Measurements from ENCODE around the gene PAQR4.

The PAQR4 gene

DNA sequence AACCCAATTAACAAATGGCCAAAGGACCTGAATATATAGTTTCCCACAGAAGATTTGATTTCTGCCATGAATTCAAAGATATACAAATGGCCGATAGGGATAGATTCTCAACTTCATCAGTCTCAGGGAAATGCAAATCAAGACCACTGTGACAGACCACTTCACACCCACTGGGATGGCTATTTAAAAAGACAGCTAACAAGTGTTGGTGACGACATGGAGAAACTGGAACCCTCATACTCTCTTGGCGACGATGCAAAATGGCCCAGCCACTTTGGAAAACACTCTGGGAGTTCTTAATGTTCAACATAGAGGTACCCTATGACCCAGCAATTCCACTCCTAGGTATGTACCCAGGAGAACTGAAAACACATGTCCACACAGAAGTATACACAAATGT is 22.5 kb upstream of the PAQR4 start:
- no peak for DNase-seq

DNA sequence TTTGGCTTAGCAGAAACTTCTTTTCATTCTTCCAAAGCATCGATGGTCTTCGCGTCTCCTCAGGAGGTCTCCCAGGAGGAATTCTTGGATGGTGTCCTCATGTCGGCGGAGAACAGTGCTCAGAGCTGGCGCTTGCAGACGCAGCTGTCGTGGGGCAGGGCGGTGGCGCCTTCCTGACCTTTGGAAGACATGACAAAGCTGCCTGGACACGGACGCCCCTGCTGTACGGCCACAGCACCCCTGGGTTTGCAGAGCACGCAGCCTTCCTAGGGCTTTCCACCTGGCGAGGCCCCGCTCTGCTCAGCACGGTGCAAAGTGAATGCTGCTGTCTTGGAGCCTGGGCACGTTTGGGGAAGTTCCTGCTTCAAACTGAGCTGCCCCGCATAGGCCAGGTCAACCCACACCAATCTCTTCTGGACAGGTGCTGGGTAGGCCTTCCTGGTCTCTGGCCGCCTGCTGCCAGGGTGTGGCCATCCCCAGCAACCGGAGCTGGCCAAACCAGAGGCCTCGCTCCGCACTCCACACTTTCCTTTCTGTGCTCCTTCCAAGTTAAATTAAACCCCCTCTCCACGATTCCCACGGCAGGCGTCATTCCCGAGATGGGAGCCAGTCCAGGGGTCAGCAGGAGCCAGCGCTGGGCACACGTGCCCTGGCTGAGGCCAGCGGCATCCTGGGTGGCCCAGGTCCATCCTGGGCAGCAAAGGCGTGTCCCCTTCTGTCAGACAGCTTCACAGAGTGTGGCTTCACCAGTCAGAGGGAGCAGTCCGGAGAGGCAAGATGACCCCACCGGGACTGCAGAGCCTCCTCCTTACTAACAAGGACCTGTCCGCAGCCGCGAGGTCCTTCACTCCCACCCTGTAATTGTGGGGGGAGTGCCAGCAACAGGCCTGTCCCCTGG is 20.1 kb upstream of the PAQR4 start:
- DNase-seq, result no peak

DNA sequence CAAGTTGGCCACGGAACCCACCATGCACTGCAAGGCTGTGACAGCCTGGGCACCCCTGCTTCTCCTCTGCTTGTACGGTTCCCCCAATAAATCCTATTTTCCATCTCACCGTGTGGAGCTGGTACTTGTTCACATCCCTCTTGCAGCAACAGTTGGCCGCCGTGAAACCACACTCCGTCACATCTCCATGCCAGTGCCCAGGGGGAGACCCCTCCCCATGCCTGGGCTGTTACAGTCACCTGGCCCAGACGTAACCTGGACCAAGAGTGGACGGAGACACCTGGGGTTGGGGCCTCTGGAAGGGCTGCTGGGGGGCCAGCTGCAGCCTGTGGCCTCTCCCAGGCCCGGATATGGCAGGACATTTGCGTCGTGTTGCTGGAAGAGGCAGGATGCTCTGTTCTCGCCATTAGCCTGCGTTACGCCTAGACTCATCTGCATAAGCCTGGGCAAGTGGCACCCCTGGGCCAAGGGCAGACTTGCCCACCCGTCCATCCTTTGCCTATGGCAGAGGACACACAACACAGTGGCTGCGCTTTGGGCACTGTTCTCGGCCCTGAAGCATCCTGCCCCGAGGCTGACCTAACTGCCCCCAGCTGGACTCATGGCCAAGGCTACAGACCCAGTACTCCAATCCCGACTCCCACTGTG is 19.3 kb upstream of the PAQR4 start:
- no peak for DNase-seq

DNA sequence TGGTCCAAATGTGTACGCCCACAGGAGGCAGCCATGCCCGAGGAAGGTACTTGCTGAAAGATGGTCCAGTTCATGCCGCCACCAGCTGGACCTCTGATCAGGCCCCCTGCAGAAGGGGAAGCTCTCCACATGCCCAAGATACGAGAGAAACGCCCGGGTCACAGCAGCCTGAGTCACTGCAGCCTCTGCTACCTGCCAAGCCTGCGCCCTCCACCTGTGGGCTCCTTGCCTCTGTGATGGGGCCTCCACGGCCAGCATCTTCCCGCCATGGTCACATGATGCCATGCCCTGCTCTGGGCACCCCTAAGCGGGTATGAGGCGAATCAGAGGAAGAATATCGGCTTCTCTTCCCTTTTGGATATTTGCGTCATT is 18.8 kb upstream of the PAQR4 start:
- DNase-seq, result no peak

DNA sequence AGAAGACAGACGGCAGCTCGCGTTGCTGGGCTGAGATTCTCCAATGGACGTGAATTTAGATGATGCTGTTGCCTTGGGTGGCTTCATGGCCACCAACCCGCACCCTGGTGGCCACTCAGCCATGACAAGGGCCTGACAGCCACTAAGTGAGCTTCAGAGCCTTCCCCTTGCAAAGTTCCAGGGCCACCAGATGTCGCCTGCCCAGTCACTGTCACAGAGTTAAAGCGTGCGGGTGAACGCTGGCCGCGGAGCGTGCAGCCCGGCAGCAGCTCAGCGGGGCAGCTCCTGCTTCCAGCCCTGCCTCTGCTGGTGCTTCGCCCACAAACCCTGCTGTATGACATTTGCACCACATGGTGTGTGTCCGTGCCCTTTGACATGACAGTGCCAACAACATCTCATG is 18.4 kb upstream of the PAQR4 start:
- no peak for DNase-seq

DNA sequence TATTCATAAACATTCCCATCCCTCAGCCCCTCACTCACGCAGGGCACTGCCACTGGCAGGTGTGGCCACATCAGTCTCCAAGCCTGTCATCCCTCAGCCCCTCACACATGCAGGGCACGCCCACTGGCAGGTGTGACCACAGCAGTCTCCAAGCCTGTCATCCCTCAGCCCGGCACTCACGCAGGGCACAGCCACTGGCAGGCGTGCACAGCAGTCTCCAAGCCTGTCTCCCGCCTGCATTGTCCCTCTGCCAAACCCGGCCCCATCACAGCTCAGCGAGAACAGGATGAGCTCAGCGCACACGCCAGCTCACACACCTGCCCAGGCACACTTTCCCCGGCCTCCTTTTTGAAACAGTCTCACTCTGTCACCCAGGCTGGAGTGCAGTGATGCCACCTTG is 16.5 kb upstream of the PAQR4 start:
- no peak for DNase-seq

DNA sequence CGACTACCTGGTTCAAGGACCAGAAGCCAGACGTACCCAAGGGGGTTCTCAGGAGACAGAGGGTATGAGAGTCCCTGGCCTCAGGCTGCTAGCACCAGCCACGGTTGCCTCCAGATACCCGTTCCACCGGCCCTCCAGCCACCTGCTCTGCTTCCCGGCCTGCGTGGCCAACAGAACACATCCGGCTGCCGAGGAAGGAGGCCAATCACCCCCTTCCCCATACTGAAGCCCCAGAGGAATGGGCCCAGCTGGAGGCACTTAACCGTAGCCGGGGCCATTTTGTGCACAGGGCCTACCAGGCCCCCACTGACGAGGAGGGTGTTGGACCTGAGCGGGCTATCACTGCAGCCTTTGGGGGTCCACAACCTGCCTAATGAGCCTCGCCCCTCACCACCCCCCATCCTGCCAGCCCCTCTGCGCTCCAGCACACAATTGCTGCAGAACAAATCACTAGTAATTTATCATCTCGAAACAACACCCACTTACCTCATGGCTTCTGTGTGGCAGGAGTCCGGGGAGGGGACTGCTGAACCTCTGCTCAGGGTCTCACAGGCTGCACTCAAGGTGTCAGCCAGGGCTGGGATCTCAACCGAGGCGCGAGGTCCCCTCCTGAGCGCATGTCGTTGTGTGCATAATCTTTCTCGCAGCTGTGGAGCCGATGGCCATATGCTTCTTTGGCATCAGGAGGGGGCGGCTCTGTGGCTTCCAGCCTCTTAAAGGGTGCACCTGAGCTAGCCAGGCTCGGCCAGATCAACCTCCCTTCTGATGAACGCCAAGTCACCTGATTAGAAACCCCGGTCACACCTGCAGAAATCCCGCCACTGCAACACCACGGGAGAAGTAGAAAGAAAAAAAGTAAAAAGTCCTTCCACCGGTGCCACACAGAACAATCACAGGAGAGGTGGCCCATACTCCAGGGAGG is 15.2 kb upstream of the PAQR4 start:
- DNase-seq, result no peak

DNA sequence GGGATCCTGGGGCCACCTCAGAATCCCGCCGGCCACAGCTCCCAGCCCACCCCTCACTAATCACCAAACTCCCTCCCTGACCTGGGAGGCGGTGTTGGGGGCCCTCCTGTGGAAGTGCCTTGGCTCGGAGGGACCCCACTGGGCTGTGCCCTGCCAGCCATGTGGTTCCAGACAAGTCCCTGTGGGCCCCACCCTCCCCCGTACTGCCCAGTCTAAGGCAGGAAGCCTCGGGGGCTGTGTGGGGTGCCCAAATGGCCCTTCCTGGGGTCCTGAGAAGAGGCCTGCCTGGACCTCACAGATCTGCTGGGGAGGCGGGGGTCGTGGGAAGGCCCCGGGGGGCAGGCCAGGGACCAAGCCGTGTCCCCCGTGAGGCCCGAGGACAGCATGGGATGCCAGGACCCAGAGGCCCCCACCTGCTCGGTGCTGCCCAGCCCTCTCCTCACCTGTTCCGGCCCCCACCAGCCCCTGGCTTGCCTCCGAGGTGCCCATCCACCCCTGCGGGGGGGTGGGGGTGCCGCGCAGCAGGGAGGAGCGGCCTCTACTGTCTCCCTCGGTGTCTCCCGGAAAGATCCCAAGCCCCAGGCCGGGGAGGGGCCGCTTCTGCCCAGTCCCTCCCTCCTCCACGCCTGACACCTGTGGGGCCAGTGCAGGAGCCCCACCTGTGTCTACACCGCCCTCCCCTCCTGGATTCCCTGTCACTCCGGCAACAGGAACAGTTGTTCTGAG is 14.3 kb upstream of the PAQR4 start:
- DNase-seq, result no peak

DNA sequence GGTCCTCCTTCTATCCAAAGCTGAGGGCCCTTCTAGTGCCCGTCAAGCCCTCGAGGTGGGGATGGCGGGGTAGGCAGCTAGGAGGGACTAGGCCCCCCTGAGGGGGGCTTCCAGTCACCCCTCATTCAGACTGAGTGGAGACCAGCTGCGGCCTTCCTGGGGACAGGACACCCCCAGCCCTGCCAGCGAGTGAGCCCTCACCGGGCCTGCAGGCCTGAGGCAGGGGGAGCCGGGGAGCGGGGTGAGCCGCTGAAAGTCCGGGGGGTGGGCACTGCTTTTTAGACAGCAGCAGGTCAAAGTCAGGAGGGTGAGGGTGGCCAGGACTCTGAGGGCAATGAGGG is 13.7 kb upstream of the PAQR4 start:
- no peak for DNase-seq

DNA sequence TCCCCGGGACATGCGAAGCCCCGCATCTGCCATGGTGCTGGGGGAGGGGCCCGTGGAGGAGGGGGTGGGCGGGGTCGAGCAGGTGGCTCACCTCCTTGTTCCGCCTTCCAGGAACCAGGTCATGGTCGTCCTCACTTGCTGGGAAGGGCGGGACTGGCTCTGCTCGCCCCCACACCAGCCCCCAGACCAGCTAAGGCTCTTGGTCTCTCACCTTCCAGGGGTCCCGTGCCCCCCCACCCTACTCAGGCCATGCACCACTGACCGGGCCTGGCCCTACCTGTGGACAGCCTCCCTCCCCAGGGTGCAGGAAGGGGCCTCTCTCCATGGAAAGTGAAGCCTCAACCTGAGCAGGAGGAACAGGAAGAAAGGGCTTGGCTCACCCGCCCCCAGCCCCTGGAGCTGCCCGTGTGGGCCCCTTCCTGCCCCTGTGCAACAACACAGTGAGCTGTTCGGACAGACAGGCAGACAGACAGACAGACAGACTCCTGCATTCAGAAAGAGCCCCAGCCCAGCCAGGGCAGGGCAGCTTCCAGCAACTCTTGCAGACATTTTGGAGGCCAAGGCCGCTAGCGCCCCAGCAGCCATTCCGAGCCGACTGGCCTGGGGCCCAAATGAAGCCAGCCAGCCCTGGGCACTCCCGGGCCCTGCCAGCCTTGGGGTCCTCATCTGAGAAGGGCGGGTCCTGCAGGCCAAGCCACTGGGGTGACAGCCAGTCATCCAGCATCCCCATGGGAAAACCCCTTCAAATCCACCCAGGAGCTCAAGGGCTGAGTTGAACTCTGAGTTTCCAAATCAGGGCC is 13.2 kb upstream of the PAQR4 start:
- no peak for DNase-seq

DNA sequence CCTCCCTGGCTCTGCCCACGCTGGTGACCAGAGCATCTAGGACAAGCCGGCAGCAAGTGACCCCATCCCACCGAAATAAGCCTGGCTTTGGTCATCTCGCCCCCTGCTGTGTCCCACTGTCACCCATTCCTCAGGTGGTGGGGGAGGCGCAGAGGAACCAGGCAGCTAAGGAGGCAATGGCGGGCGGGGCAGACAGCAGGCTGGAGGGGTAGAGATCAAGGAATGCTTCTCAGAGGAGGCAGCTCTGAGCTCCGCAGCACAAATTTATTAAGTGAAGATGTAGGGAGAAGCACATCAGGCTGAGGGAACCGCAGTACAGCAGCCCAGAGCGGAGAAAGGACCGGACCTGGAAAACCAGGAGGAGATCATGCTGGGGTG is 12.6 kb upstream of the PAQR4 start:
- no peak for DNase-seq

DNA sequence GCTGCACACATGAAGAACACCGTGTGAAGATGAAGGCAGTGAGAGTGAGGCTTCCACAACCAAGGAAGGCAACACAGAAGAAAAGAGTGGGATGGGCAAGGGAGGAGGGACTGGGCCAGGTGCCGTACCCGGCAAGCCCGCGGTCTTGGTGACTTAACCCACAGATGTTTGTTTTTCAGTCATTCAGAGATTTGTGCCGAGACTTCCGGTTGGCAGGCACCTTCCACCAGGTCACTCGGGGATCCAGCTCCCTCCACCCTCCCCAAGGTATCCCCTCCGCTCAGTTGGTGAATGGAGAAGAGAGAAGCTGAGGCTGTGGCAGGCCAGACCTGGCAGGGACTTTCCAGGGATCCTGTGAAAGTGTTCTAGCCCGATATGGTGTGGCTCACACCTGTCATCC is 9.9 kb upstream of the PAQR4 start:
- no peak for DNase-seq

DNA sequence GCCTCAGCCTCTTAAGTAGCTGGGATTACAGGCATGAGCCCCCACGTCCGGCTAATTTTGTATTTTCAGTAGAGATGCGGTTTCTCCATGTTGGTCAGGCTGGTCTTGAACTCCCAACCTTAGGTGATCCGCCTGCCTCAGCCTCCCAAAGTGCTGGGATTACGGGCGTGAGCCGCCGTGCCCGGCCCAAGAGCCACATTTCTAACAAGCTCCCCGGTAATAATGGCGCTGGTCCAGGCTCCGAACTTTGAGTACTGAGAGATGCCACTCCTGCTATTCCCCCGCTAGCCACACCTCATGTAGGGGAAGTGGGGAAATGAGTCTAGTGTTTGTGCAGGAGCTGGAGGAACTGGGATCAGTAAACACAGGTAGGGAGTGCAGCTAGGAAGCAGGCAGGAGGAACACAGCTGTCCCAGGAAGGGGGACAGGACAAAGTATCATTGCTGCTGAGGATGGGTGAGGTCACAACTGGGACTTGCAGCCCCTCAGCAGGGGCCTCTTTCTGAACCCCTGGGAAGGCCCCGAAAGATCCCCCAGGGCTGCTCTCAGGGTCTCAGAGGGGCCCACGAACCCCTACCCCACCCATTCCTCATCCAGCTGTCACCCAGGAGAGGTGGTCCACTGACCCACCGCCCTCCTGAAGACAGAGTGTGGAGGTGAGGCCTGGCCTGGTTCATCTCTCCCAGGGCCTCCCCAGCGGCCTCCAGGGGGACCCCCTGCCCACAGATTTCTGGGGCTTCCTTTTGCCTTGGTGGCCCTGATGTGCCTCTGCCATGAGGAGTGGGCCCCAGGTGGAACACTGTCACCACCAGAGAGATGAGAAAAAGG is 8.8 kb upstream of the PAQR4 start:
- DNase-seq, result no peak

DNA sequence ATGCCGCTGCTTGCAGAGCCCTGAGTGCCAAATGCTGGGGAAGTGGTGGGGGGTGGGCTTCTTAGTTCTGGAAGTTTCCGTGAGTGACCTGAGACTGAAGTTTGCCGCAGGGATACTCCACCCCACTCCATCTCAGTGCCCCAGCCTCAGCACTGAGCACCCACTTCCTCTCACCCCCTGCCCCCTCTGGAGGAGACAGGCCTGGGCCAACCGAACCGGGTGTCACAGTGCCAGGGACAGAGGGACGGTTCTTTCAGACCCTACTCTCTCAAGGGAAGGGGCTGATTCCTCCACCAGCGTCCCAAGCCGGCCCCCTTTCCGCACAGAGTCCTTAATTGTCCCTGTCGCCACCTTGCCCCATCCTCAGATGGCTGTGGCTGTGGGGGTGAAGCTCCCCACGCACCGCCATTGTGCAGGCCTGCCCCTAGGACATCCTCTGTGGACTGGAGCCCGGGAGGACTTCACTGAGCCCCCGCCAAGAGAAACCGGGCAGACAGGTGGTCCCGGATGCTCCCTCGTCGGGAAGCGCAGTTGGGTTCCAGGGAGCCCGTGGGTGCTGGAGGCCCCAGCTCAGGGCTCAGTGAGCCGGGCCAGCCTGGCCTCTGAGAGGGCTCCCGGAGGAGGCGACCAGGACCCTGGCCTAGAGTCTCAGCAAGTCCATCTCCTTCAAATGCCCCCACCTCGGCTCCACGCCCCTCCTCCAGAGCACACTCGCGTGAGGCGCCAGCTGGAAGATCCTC is 6.6 kb upstream of the PAQR4 start:
- no peak for DNase-seq

DNA sequence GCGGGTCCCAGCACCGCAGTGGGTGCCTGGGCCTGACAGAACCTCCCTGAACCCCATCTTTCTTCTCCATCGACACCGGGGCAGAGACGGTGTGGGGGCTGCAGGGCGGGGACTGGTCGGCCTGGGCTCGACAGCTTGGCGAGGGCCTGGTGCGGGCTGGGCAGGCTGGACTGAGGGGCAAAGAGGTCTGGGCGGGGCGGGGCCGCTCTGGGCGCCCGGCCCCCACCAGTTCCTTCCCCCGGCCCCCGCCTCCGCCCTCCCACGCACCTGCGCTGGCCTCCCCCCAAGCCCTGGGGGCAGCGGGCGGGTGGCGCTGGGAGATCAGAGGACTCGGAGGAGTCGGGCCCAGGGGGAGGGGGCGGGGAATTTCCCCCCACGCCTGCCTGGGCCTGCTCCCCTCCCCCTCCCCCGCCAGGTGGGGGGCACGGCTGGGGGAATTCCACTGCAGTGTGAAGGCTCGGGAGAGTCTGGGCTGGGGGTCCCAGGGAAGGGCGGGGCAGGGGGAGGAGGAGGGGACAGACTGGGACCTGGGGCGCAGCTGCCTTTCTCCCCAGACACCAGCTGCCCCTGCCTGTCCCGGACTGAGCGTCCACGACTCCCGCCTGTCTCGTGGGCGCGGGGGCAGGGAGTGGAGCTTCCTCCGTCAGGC is 6.0 kb upstream of the PAQR4 start:
- DNase-seq, result no peak

DNA sequence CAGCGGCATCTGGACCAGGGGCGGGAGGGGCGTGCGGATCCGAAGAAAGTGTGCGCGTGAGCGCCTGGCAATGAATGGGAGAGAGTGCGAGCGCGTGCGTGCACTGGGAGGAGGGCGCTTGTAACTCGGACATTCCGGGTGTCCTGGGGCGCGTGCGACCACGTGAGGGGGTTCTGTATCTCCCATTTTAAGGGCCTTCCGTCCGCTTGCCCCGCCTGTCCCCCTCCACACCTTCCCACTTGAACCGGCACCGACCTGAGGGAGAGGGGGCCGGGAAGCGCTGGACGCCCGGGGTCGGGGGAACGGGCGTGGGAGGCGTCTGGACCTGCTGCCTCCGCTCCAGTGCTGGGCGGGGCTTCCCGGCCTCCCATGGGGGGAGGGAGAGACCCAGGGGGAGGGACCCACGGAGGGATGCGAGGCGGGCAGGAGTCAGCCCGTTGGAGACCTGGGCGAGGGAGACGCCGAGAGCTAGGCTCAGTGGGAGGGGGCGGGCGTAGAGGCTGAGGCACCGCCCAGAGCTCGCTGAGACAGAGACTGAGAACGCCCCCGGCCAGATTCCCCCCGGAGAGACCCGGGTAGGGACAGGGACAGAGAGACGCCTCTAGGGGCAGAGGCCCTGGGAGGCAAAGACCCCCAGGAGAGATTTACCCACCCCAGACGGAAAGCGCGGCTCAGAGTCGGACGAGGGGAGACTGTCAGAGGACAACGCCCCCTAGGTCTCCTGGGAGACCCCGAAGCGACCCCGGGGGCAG is 5.2 kb upstream of the PAQR4 start, which contains the start of gene KREMEN2:
TSS of gene KREMEN2 (plus strand) at position 553 of the 752 bp plus-strand sequence. CDS start 246 bp downstream, outside the sequence.
- DNase-seq, result peak in 1 of 2 experiments; percentile 12

DNA sequence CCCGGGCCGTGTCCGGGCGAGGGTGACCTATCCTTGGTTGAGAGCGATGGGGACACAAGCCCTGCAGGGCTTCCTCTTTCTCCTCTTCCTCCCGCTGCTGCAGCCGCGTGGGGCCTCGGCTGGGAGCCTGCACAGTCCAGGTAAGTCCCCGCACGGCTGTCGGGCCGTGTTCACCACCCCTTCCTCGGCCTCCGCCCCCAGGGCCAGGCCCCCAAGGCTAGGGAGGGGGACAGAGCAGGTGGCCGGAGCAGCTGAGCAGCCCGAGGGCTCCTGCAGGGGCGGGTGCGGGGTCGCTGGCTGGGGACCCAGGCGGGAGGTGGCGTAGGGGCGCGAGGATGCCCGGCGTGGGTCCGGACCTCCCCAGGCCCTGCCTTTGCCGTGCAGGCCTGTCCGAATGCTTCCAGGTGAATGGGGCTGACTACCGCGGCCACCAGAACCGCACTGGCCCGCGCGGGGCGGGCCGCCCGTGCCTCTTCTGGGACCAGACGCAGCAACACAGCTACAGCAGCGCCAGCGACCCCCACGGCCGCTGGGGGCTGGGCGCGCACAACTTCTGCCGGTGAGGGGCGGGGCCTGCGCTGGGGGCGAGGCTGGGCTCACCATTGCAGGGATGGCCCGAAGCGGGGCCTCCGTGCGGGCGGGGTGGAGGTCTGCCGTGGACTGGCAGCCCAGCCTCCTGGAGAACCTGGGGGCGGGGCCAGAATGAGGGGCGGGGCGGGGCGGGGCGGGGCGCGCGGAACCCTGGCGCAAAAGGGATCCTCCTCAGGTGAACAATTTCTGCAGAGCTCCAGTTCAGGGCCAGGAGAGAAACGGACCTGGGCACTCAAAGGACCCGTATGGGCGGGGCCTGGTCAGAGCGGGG is 4.4 kb upstream of the PAQR4 start:
- peak; percentile 56 to 67 for DNase-seq
